Subcutaneous adipose tissue (tissue), 4 donors: ENCODE results near the gene RTF2. TPM values are rescaled to one million over a fixed set of nuclear protein-coding genes. Genes with fewer than 3 reads are reported as not detected.

ENCODE experiments used
- CTCF ChIP-seq: fragments of 450-650 bp; IDR thresholded peaks from one replicate; pipeline ENCODE4 v1.5.1; 2016; ENCODE audit warnings: low read depth, mild to moderate bottlenecking, control low read depth, antibody characterized with exemption, moderate library complexity
- total RNA-seq, 4 donors: library from RNA; depleted of rRNA; stranded (reverse); fragments of >200 nt; gene quantifications; one replicate each; pipeline ENCODE4 v1.1.0, GENCODE V29; 2016

Gene RTF2
- total RNA-seq, 4 donors from 2014 or later = 43.2 to 76.6 (median 59.2) TPM

DNA sequence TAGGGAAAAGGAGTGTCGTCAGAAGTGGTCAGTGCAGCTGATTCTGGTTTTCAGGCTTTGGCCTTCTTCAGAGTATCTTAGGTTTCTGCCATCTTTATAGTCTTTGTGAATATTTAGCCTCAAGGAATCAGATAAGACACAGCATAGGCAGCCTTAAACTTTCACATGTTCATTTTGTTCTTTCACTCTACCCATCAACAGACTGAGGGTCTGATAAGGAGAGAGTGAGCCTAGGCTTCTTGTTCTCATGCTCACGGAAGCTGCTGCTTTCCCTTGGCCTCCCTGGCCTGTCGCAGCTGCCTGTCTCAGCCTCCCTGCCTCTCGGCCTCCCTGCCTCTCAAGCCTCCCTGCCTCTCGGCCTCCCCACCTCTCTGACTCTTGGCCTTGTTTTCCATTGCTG, 20.1 kb downstream of the RTF2 start:
- no peak for TF ChIP-seq CTCF

DNA sequence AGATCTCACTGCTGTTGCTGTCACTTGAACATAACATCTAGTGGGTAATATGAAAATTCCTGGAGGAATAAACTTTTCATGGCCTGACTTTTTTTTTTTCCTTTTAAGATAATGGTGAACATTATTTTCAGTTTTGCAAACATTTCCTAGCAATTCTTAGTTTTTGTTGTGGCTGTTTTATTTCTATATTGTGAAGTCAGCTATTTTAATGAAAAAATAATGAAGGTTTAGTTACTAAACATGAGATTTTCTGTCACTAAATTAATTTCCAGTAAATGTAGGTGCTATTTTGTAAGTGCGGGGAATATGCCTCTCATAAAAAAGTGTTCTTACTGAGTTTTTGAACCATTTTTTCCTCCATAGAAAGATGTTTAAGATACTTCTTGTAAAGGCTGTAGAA, 32.7 kb downstream of the RTF2 start:
- no peak for TF ChIP-seq CTCF

DNA sequence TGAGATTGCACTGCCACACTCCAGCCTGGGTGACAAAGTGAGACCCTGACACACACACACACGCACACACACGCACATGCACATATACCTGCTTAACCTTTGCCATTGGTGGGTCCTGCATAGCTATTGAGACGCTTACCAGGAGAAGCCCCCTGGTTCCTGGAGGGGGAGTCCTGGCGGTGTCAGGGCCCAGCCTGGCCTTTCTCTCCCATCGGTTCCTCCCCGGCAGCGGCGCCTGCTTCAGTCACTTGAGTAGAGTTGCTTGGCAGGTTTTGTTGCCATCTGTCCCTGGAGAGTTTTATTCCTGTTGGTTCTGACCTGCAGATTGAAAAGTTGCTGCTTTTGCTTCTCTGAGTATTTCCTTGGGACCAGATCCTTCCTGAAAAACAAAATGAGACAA, 35.5 kb downstream of the RTF2 start:
- TF ChIP-seq CTCF = no peak

GRCh38 chr20:56504373-56505005, 36.1 kb downstream of the RTF2 start:
- TF ChIP-seq CTCF = no peak

DNA sequence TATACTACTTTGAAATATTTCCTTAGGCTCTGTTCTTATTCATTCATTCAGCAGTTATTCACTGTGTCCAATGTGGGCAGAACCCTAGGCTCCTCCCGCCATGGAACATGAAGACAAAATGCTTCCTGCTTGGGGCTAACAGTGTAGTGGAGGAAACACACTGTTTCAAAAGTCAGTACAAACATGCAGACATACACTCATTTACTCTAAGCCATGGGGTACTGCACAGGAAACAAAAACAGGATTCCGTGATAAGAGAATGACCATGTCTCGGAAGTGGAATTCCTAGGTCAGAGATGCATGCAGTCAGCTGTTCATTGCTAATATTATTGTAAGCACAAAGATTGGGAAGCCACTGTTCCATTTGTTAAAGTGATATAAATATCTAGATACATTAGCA, 37.7 kb downstream of the RTF2 start:
- TF ChIP-seq CTCF = no peak

DNA sequence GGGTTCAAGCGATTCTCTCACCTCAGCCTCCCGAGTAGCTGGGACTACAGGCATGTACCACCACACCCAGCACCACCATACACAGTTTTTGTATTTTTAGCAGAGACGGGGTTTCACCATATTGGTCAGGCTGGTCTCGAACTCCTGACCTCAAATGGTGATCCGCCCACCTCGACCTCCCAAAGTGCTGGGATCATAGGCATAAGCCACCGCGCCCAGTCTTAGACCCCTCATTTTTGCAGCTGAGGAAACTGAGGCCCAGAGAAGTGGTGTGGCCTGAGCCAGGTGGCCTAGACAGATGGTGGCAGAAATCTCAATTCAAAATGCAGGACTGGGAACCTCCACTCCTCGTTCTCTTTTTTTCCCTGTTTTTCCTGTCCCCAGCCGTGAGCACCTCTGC, 43.5 kb downstream of the RTF2 start:
- no peak for TF ChIP-seq CTCF

- no peak for TF ChIP-seq CTCF
Observed at GRCh38 chr20:56513161-56514150, 45.0 kb downstream of the RTF2 start.
